MCF 10A (cell line): ENCODE results near the gene NSF. TPM values are rescaled to one million over a fixed set of nuclear protein-coding genes. Genes with fewer than 3 reads are reported as not detected.
"Not testable (repeated sequence)": the region's sequence is repeated elsewhere in the genome, so short reads cannot be mapped to it uniquely, and the experiment has no call there.

Source experiments
- BruUV-seq: library from RNA; stranded (reverse); fragments of 400-500 nt; replicated peaks from 2 replicates; lab custom pipeline; 2021; lab: Mats Ljungman, UMichigan
- CTCF ChIA-PET: fragments of 300-600 bp; sonication (Branson Sonifier 250); formaldehyde crosslinking; extraction: SDS; loops from one replicate; lab custom pipeline; 2021; ENCODE audit warnings: antibody characterized with exemption, inconsistent platforms; lab: Yijun Ruan, JAX
- POLR2A ChIA-PET: fragments of 300-600, 350-650 bp; sonication (Branson Sonifier 250); formaldehyde crosslinking; extraction: SDS; loops from one replicate; lab custom pipeline; 2020; ENCODE audit warnings: antibody characterized with exemption, inconsistent platforms; lab: Yijun Ruan, JAX
- DNase-seq: peaks from one replicate; pipeline ENCODE4 v3.0.0-alpha.2; 2018; ENCODE audit not compliant: unreplicated experiment
- H3K27ac Mint-ChIP-seq: one replicate; pipeline ENCODE4 v1.8.0; 2022; ENCODE audit warnings: mild to moderate bottlenecking, low read depth, mixed read lengths; ENCODE audit not compliant: unreplicated experiment
- H3K27me3 Mint-ChIP-seq: one replicate; pipeline ENCODE4 v1.8.0; 2022; ENCODE audit warnings: mixed read lengths; ENCODE audit not compliant: insufficient read depth, unreplicated experiment
- H3K36me3 Mint-ChIP-seq: one replicate; pipeline ENCODE4 v1.8.0; 2022; ENCODE audit warnings: mild to moderate bottlenecking, moderate library complexity, mixed read lengths; ENCODE audit not compliant: insufficient read depth, unreplicated experiment
- H3K4me1 Mint-ChIP-seq: one replicate; pipeline ENCODE4 v1.8.0; 2022; ENCODE audit warnings: mixed read lengths; ENCODE audit not compliant: insufficient read depth, unreplicated experiment
- H3K4me3 Mint-ChIP-seq: one replicate; pipeline ENCODE4 v1.8.0; 2022; ENCODE audit warnings: mild to moderate bottlenecking, moderate library complexity, mixed read lengths; ENCODE audit not compliant: unreplicated experiment
- H3K9me3 Mint-ChIP-seq: one replicate; pipeline ENCODE4 v1.8.0; 2022; ENCODE audit warnings: mixed read lengths; ENCODE audit not compliant: unreplicated experiment
- intact Hi-C: fragments of 100-400 bp; cut with micrococcal nuclease; formaldehyde crosslinking; loops from 2 replicates; pipeline ENCODE4 v1.14.1; 2022
- total RNA-seq: library from RNA; stranded (reverse); gene quantifications from 2 replicates; pipeline ENCODE4 v1.2.3, GENCODE V29; 2022

NSF gene
- total RNA-seq, 1 experiment from 2014 or later, result 21.1 TPM

GRCh38 chr17:46677819-46678218 lies 87.3 kb downstream of the NSF start:
- CTCF ChIA-PET, BruUV-seq, H3K4me3 Mint-ChIP-seq, H3K9me3 Mint-ChIP-seq, H3K27me3 Mint-ChIP-seq, POLR2A ChIA-PET, DNase-seq, H3K4me1 Mint-ChIP-seq, H3K36me3 Mint-ChIP-seq, H3K27ac Mint-ChIP-seq, intact Hi-C loops: not testable (repeated sequence)

DNA sequence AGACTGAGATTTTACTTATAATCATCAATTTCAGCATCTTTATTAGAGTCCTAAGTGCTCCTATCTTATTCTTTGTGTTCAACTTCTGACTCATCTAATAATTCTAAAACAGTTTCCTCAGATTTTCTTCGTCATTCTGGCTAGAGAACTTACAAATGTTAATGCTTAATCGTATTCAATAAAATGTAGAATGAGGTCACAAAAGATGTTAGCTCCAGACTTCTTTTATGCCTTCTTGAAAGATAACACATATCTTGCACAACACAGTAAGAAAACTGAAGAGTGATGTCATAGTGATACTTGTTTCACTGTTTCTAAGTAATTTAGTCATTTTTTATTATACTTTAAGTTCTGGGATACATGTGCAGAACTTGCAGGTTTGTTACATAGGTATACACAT lies 93.2 kb downstream of the NSF start:
- H3K9me3 Mint-ChIP-seq, BruUV-seq, POLR2A ChIA-PET, H3K27me3 Mint-ChIP-seq, H3K4me1 Mint-ChIP-seq, intact Hi-C loops, H3K27ac Mint-ChIP-seq, H3K4me3 Mint-ChIP-seq, H3K36me3 Mint-ChIP-seq, CTCF ChIA-PET, DNase-seq: not testable (repeated sequence)

GRCh38 chr17:46685284-46685683 lies 94.8 kb downstream of the NSF start:
- H3K27me3 Mint-ChIP-seq, intact Hi-C loops, H3K27ac Mint-ChIP-seq, CTCF ChIA-PET, BruUV-seq, POLR2A ChIA-PET, DNase-seq, H3K4me1 Mint-ChIP-seq, H3K36me3 Mint-ChIP-seq, H3K4me3 Mint-ChIP-seq, H3K9me3 Mint-ChIP-seq: not testable (repeated sequence)

DNA sequence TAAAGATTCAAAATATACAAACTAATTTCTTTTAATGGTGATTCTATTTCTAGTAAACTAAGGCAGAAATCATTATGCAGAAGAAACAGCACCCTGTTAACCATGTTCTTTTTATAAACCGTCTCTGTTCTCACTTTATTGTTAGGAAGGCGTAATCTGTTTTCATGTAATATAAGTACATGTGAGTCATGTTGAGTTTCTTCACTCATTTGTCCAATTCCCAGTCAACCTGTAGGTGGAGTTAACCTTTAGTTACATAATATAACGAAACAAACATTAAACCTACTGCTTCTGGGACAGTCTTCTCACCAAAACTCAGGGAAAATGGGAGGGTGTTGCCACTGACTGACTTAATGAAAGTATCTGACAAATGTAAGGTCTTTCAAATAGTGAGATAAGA lies 101.7 kb downstream of the NSF start:
- BruUV-seq, H3K4me3 Mint-ChIP-seq, POLR2A ChIA-PET, H3K27me3 Mint-ChIP-seq, H3K27ac Mint-ChIP-seq, H3K9me3 Mint-ChIP-seq, H3K4me1 Mint-ChIP-seq, DNase-seq, intact Hi-C loops, H3K36me3 Mint-ChIP-seq, CTCF ChIA-PET: not testable (repeated sequence)

- H3K36me3 Mint-ChIP-seq, H3K27me3 Mint-ChIP-seq, H3K4me1 Mint-ChIP-seq, CTCF ChIA-PET, H3K27ac Mint-ChIP-seq, H3K9me3 Mint-ChIP-seq, BruUV-seq, intact Hi-C loops, H3K4me3 Mint-ChIP-seq, POLR2A ChIA-PET, DNase-seq: not testable (repeated sequence)
Observed at GRCh38 chr17:46693283-46693682, 102.8 kb downstream of the NSF start.

GRCh38 chr17:46696522-46696921 lies 106.1 kb downstream of the NSF start:
- H3K36me3 Mint-ChIP-seq, CTCF ChIA-PET, H3K27ac Mint-ChIP-seq, H3K27me3 Mint-ChIP-seq, intact Hi-C loops, DNase-seq, H3K4me1 Mint-ChIP-seq, H3K9me3 Mint-ChIP-seq, H3K4me3 Mint-ChIP-seq, BruUV-seq, POLR2A ChIA-PET: not testable (repeated sequence)

DNA sequence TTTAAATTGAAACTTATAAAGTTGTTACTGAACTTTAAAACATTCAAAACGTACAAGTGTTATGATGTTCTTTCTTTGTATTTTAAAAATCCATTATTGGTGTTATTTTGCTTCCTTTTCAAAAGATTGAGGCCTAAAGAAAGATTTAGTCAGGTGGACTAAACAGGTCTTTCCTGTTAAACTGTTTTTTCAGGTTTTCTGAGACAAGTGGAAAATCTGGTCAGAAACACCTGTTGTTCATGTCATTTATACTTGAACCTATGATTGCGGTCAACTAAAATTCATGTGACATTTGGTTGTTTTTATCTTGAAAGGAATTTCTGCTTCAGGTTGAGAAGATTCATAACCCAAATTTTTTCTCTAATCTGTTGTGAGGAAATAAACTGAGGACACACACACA lies 108.5 kb downstream of the NSF start:
- H3K36me3 Mint-ChIP-seq, BruUV-seq, intact Hi-C loops, POLR2A ChIA-PET, H3K27ac Mint-ChIP-seq, H3K27me3 Mint-ChIP-seq, H3K4me1 Mint-ChIP-seq, H3K9me3 Mint-ChIP-seq, H3K4me3 Mint-ChIP-seq, CTCF ChIA-PET, DNase-seq: not testable (repeated sequence)
